Common myeloid progenitor, CD34-positive (primary cell): ENCODE data around the gene TOR4A.

Experiments
- CTCF ChIA-PET: fragments of 350-600 bp; sonication (Branson Sonifier 250); formaldehyde crosslinking; loops from one replicate; lab custom pipeline; 2021; ENCODE audit warnings: antibody characterized with exemption; lab: Charles Lee
- POLR2A ChIA-PET: fragments of 350-600 bp; sonication (Branson Sonifier 250); formaldehyde crosslinking; loops from one replicate; lab custom pipeline; 2021; ENCODE audit warnings: antibody characterized with exemption; lab: Charles Lee
- DNase-seq, 3 donors: peaks; one replicate each; pipeline versions ENCODE4 v3.0.0 to v3.0.0-alpha.2; 2013
- H3K27ac ChIP-seq, 2 experiments: 1 replicate in 1 of 2; 2 replicates in 1 of 2; pipeline ENCODE4 v1.7.0; 2013; ENCODE audit warnings: inconsistent platforms in 2 of 2, low read length in 2 of 2, mild to moderate bottlenecking in 2 of 2, low read depth in 1 of 2, moderate library complexity in 1 of 2; ENCODE audit not compliant: severe bottlenecking in 2 of 2, insufficient read depth in 1 of 2, poor library complexity in 1 of 2
- H3K27me3 ChIP-seq, 5 experiments: replicated peaks in 2 of 5; 1 replicate in 3 of 5; 2 replicates in 2 of 5; pipeline versions ENCODE4 v1.6.1 to v1.7.0; 2013; ENCODE audit warnings: low read length in 4 of 5, mild to moderate bottlenecking in 2 of 5, moderate library complexity in 2 of 5, inconsistent platforms in 1 of 5; ENCODE audit not compliant: insufficient read depth in 5 of 5, control insufficient read depth in 4 of 5
- H3K36me3 ChIP-seq, 4 experiments: 1 replicate in 2 of 4; 2 replicates in 2 of 4; pipeline versions ENCODE4 v1.6.1 to v1.7.0; 2013; ENCODE audit warnings: low read length in 3 of 4, control low read depth in 1 of 4, mild to moderate bottlenecking in 1 of 4; ENCODE audit not compliant: control insufficient read depth in 4 of 4, insufficient read depth in 4 of 4
- H3K4me1 ChIP-seq, 4 experiments: 1 replicate in 3 of 4; 2 replicates in 1 of 4; pipeline versions ENCODE4 v1.6.1 to v1.7.1; 2013; ENCODE audit warnings: low read length in 3 of 4, mild to moderate bottlenecking in 3 of 4, control low read depth in 1 of 4, inconsistent platforms in 1 of 4, moderate library complexity in 1 of 4; ENCODE audit not compliant: control insufficient read depth in 4 of 4, insufficient read depth in 4 of 4; ENCODE audit errors: control extremely low read depth in 1 of 4
- H3K4me3 ChIP-seq, 7 experiments: 1 replicate in 4 of 7; 2 replicates in 3 of 7; pipeline versions ENCODE4 v1.5.1 to v1.7.0; 2013; ENCODE audit warnings: mild to moderate bottlenecking in 7 of 7, low read length in 6 of 7, moderate library complexity in 6 of 7, inconsistent platforms in 2 of 7, low read depth in 2 of 7, control low read depth in 1 of 7; ENCODE audit not compliant: insufficient read depth in 4 of 7, control insufficient read depth in 1 of 7; ENCODE audit errors: extremely low read depth in 1 of 7
- H3K9me3 ChIP-seq, 5 experiments: 1 replicate in 4 of 5; 2 replicates in 1 of 5; pipeline versions ENCODE4 v1.6.1 to v1.7.1; 2013; ENCODE audit warnings: low read length in 4 of 5, mild to moderate bottlenecking in 2 of 5, inconsistent platforms in 1 of 5, low read depth in 1 of 5, moderate library complexity in 1 of 5; ENCODE audit not compliant: control insufficient read depth in 4 of 5, insufficient read depth in 2 of 5; ENCODE audit errors: control extremely low read depth in 1 of 5
- WGBS: methylation state at CpG from one replicate; pipeline ENCODE4 v1.1.5; 2013; ENCODE audit not compliant: insufficient coverage; 5-methylcytosine and 5-hydroxymethylcytosine counted together

The TOR4A gene

GRCh38 chr9:137311171-137311985 is 33.9 kb downstream of the TOR4A start:
- WGBS, result 77% methylated on average over 20 of the region's 27 CpGs
- POLR2A ChIA-PET, result no interaction called here
- no peak overlapping the region for H3K27ac ChIP-seq
- no peaks in the 10 kb centered on the region for H3K9me3 ChIP-seq
- H3K27me3 ChIP-seq, result peaks cover 0 to 1% (median 0%) of the 10 kb centered on the region in 5 experiments
- CTCF ChIA-PET, result interaction anchor here (2.7 kb wide), 1 partner anchor 8 kb away, joined by 8 read pairs; no protein-coding TSS in a partner anchor
- H3K4me1 ChIP-seq, result peaks cover 0 to 28% (median 22%) of the 10 kb centered on the region in 4 experiments
- H3K4me3 ChIP-seq, result no peak overlapping the region
- H3K36me3 ChIP-seq, result no peaks in the 10 kb centered on the region
- DNase-seq, result no peak

- H3K27me3 ChIP-seq, result no peaks in the 10 kb centered on the region
- peaks cover 0 to 25% (median 21%) of the 10 kb centered on the region in 4 experiments for H3K4me1 ChIP-seq
- no peaks in the 10 kb centered on the region for H3K36me3 ChIP-seq
- CTCF ChIA-PET, result interaction anchor here (0.7 to 2.7 kb wide), 2 partner anchors 8 to 11 kb away, joined by 4 to 8 read pairs; partner anchors contain the start of gene NRARP
- 90% methylated on average over 25 of the region's 28 CpGs for WGBS
- H3K4me3 ChIP-seq, result no peak overlapping the region
- POLR2A ChIA-PET, result no interaction called here
- no peak overlapping the region for H3K27ac ChIP-seq
- DNase-seq, result no peak
- H3K9me3 ChIP-seq, result no peaks in the 10 kb centered on the region
Observed at GRCh38 chr9:137311986-137312851, 34.7 kb downstream of the TOR4A start.

GRCh38 chr9:137312852-137313325 is 35.4 kb downstream of the TOR4A start:
- no peaks in the 10 kb centered on the region for H3K9me3 ChIP-seq
- H3K27me3 ChIP-seq, result no peaks in the 10 kb centered on the region
- CTCF ChIA-PET, result interaction anchor here (0.7 to 2.7 kb wide), 3 partner anchors 9 to 28 kb away, joined by 4 to 8 read pairs (median 4); partner anchors contain the start of gene NRARP
- POLR2A ChIA-PET, result no interaction called here
- DNase-seq, result no peak
- peaks cover 0 to 23% (median 22%) of the 10 kb centered on the region in 4 experiments for H3K4me1 ChIP-seq
- H3K4me3 ChIP-seq, result no peak overlapping the region
- no peaks in the 10 kb centered on the region for H3K36me3 ChIP-seq
- WGBS, result 100% methylated on average over 3 of the region's 6 CpGs
- no peak overlapping the region for H3K27ac ChIP-seq

- Histone ChIP-seq H3K27me3 (no peaks in the 10 kb centered on the region), H3K4me3 (no peak overlapping the region), H3K9me3 (no peaks in the 10 kb centered on the region), H3K36me3 (no peaks in the 10 kb centered on the region), H3K27ac (no peak overlapping the region), H3K4me1 (peaks cover 0 to 24% (median 21%) of the 10 kb centered on the region in 4 experiments)
- POLR2A ChIA-PET, result no interaction called here
- 86% methylated on average over 8 of the region's 9 CpGs for WGBS
- DNase-seq, result no peak
- CTCF ChIA-PET, result interaction anchor here (1.0 to 2.7 kb wide), 2 partner anchors 10 to 29 kb away, joined by 4 to 8 read pairs; no protein-coding TSS in a partner anchor
Observed at GRCh38 chr9:137313326-137313936, 35.9 kb downstream of the TOR4A start.

- H3K27ac ChIP-seq, result no peak overlapping the region
- H3K36me3 ChIP-seq, result no peaks in the 10 kb centered on the region
- peaks cover 0 to 24% (median 21%) of the 10 kb centered on the region in 4 experiments for H3K4me1 ChIP-seq
- CTCF ChIA-PET, result interaction anchor here (1.0 to 2.7 kb wide), 2 partner anchors 10 to 29 kb away, joined by 4 to 8 read pairs; no protein-coding TSS in a partner anchor
- no peak for DNase-seq
- no peaks in the 10 kb centered on the region for H3K27me3 ChIP-seq
- WGBS, result 94% methylated on average over 17 of the region's 24 CpGs
- no peak overlapping the region for H3K4me3 ChIP-seq
- POLR2A ChIA-PET, result no interaction called here
- H3K9me3 ChIP-seq, result no peaks in the 10 kb centered on the region
Observed at GRCh38 chr9:137313956-137314560, 36.5 kb downstream of the TOR4A start.
